ENCODE data around the gene SNX30.

DNA sequence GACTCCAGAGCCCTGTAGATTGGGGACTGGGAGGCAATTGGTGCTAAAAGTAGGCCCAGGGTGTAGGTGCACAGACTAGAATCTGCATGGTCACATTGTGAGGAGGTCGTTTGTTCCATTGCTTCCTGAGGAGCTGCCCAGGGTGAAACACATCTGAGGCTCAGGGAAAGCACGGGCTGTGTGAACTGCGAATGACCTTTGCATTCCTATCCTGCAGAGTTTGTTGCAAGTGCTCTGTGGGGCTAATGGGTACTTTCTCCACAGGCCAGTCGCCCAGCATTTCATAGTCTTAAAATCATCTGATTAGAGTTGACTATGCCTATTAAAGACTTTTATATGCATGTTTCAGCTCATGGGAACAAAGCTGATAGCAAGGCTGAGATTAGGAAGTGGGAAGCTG lies 154.5 kb downstream of the SNX30 start:
- TF ChIP-seq POLR2A (IDR thresholded peaks at IDR 0.05; ENCODE audit: extremely low read depth, insufficient read length) (no peak), MYC (IDR thresholded peaks at IDR 0.05; ENCODE audit: low read depth, low read length) (no peak)
- TF ChIP-seq, protein P1, sequence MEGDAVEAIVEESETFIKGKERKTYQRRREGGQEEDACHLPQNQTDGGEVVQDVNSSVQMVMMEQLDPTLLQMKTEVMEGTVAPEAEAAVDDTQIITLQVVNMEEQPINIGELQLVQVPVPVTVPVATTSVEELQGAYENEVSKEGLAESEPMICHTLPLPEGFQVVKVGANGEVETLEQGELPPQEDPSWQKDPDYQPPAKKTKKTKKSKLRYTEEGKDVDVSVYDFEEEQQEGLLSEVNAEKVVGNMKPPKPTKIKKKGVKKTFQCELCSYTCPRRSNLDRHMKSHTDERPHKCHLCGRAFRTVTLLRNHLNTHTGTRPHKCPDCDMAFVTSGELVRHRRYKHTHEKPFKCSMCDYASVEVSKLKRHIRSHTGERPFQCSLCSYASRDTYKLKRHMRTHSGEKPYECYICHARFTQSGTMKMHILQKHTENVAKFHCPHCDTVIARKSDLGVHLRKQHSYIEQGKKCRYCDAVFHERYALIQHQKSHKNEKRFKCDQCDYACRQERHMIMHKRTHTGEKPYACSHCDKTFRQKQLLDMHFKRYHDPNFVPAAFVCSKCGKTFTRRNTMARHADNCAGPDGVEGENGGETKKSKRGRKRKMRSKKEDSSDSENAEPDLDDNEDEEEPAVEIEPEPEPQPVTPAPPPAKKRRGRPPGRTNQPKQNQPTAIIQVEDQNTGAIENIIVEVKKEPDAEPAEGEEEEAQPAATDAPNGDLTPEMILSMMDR (IDR thresholded peaks at IDR 0.05; ENCODE audit: low read depth, low read length), result no peak
- TF ChIP-seq, protein P2, sequence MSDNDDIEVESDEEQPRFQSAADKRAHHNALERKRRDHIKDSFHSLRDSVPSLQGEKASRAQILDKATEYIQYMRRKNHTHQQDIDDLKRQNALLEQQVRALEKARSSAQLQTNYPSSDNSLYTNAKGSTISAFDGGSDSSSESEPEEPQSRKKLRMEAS (IDR thresholded peaks at IDR 0.05; ENCODE audit: low read depth, low read length), result no peak

All from NB4 (cell line).